HepG2 (cell line): ENCODE measurements around the gene SPACDR. TPM values are rescaled to one million over a fixed set of nuclear protein-coding genes. Genes with fewer than 3 reads are reported as not detected.
A peak's percentile ranks its signal among the peaks of the same experiment; 100 is the strongest.

Experiments
- ASH2L ChIP-seq: fragments of 300-600, 200-600 bp; sonication (generic); IDR thresholded peaks from 2 replicates; pipeline ENCODE4 v1.7.0; 2017; ENCODE audit warnings: low read depth, mild to moderate bottlenecking, moderate library complexity, mixed read lengths, low read length; ENCODE audit not compliant: insufficient read length
- CHD2 ChIP-seq: IDR thresholded peaks from 2 replicates; pipeline ENCODE4 v1.6.1; 2011; ENCODE audit warnings: low read depth, low read length, improper control_type of control experiment
- DBP ChIP-seq: sonication (generic); formaldehyde crosslinking; IDR thresholded peaks from 2 replicates; pipeline ENCODE4 v1.4.0; 2020; ENCODE audit warnings: missing genetic modification reagents; ENCODE audit errors: not compliant biosample characterization
- MTF1 ChIP-seq: sonication (generic); formaldehyde crosslinking; IDR thresholded peaks from 2 replicates; pipeline ENCODE4 v1.5.0; 2020; ENCODE audit warnings: missing genetic modification reagents
- NR2F6 ChIP-seq, 2 experiments: IDR thresholded peaks; 2 replicates each; pipeline ENCODE4 v1.6.1; 2016; ENCODE audit warnings: antibody characterized with exemption in 1 of 2, mild to moderate bottlenecking in 1 of 2
- PCBP2 ChIP-seq: fragments of 200-400 bp; formaldehyde crosslinking; optimal IDR thresholded peaks from 2 replicates; pipeline ENCODE3; 2018; ENCODE audit warnings: low read length, low read depth; ENCODE audit not compliant: poor library complexity, severe bottlenecking
- SP140L ChIP-seq: sonication (generic); formaldehyde crosslinking; IDR thresholded peaks from 2 replicates; pipeline ENCODE4 v1.4.0; 2020; ENCODE audit warnings: missing genetic modification reagents, borderline replicate concordance
- SP5 ChIP-seq: IDR thresholded peaks from 2 replicates; pipeline ENCODE4 v1.6.1; 2016; ENCODE audit warnings: low read depth, borderline replicate concordance
- ZKSCAN5 ChIP-seq: sonication (generic); formaldehyde crosslinking; IDR thresholded peaks from 2 replicates; pipeline ENCODE4 v1.5.1; 2020; ENCODE audit warnings: mild to moderate bottlenecking, missing genetic modification reagents
- ZNF124 ChIP-seq: sonication (generic); formaldehyde crosslinking; IDR thresholded peaks from 2 replicates; pipeline ENCODE4 v1.4.0; 2020; ENCODE audit warnings: missing genetic modification reagents
- ZNF382 ChIP-seq: sonication (generic); formaldehyde crosslinking; IDR thresholded peaks from 2 replicates; pipeline ENCODE4 v1.5.0; 2020; ENCODE audit warnings: missing genetic modification reagents, mild to moderate bottlenecking, borderline replicate concordance
- ZNF556 ChIP-seq: sonication (generic); formaldehyde crosslinking; IDR thresholded peaks from 2 replicates; pipeline ENCODE4 v1.4.0; 2020; ENCODE audit warnings: mild to moderate bottlenecking, missing genetic modification reagents, borderline replicate concordance
- ZNF572 ChIP-seq: sonication (generic); formaldehyde crosslinking; IDR thresholded peaks from 2 replicates; pipeline ENCODE4 v1.5.1; 2020; ENCODE audit warnings: mild to moderate bottlenecking, missing genetic modification reagents
- ZNF678 ChIP-seq: sonication (generic); formaldehyde crosslinking; IDR thresholded peaks from 2 replicates; pipeline ENCODE4 v1.4.0; 2020; ENCODE audit warnings: mild to moderate bottlenecking, missing genetic modification reagents
- ZNF710 ChIP-seq: sonication (generic); formaldehyde crosslinking; IDR thresholded peaks from 2 replicates; pipeline ENCODE4 v1.5.0; 2020; ENCODE audit warnings: mild to moderate bottlenecking, missing genetic modification reagents, borderline replicate concordance
- ZNF879 ChIP-seq: sonication (generic); formaldehyde crosslinking; IDR thresholded peaks from 2 replicates; pipeline ENCODE4 v1.8.1; 2023; ENCODE audit warnings: missing genetic modification reagents
- polyA plus RNA-seq, 8 experiments: library from polyadenylated mRNA; depleted of rRNA in 3 of 8; stranded (reverse) in 7 of 8; unstranded in 1 of 8; fragments of >200 nt; fragmentation: Illumina TruSeq in 4 of 8; extraction: Trizol in 4 of 8; gene quantifications; 2 replicates each; pipeline versions ENCODE4 v1.2.1 to v1.2.3, GENCODE V29; 2011 to 2016; ENCODE audit warnings: low read depth in 4 of 8, missing spikeins in 1 of 8, mixed read lengths in 1 of 8; ENCODE audit not compliant: insufficient read depth in 1 of 8
- total RNA-seq, 5 experiments: library from RNA; depleted of rRNA; stranded (reverse); fragments of >200 nt; fragmentation: Illumina TruSeq; extraction: Trizol; gene quantifications; 2 replicates each; pipeline ENCODE4 v1.2.3, GENCODE V29; 2016; ENCODE audit warnings: low read depth in 1 of 5
- TF ChIP-seq, protein P1 (sequence below): sonication (generic); formaldehyde crosslinking; IDR thresholded peaks from 2 replicates; pipeline ENCODE4 v1.8.1; 2023; ENCODE audit warnings: missing genetic modification reagents, inconsistent platforms, borderline replicate concordance
- TF ChIP-seq, protein P2 (sequence below): sonication (generic); formaldehyde crosslinking; IDR thresholded peaks from 2 replicates; pipeline ENCODE4 v1.5.1; 2020; ENCODE audit warnings: missing genetic modification reagents, mild to moderate bottlenecking, borderline replicate concordance
- TF ChIP-seq, protein P3 (sequence below): sonication (generic); formaldehyde crosslinking; IDR thresholded peaks from 2 replicates; pipeline ENCODE4 v1.4.0; 2020; ENCODE audit warnings: missing genetic modification reagents

SPACDR gene
- total and polyA plus RNA-seq, 2 of the 13 experiments (the other 11 are each of a cell fraction or from before 2014, with no cell fraction given) = 0.41 TPM; not detected in 1

GRCh38 chr7:100428199-100428966, 35.7 kb downstream of the SPACDR start, which contains the start of gene ZCWPW1 (continued):
- TF ChIP-seq ZNF572 (CRISPR knock-in tag) = no peak; the same call in 1 of the 2 replicates
- TF ChIP-seq, protein P1, sequence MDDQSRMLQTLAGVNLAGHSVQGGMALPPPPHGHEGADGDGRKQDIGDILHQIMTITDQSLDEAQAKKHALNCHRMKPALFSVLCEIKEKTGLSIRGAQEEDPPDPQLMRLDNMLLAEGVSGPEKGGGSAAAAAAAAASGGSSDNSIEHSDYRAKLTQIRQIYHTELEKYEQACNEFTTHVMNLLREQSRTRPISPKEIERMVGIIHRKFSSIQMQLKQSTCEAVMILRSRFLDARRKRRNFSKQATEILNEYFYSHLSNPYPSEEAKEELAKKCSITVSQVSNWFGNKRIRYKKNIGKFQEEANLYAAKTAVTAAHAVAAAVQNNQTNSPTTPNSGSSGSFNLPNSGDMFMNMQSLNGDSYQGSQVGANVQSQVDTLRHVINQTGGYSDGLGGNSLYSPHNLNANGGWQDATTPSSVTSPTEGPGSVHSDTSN (CRISPR knock-in tag) = no peak
- TF ChIP-seq ASH2L = peak; percentile 74
- TF ChIP-seq ZNF124 (CRISPR knock-in tag) = no peak
- peak; percentile 25; the same call in 1 of the 2 replicates for TF ChIP-seq ZNF710 (CRISPR knock-in tag)
- 0 out of 2 replicates have a peak, but pooled peaks have one; percentile 56 for TF ChIP-seq ZKSCAN5 (CRISPR knock-in tag)
- TF ChIP-seq ZNF678 (CRISPR knock-in tag) = no peak; the same call in 1 of the 2 replicates
- peak; percentile 85; the same call in 1 of the 2 replicates for TF ChIP-seq ZNF556 (CRISPR knock-in tag)
- no peak for TF ChIP-seq PCBP2
- peak; percentile 37; the same call in 1 of the 2 replicates for TF ChIP-seq CHD2
- no peak for TF ChIP-seq NR2F6 (IDR thresholded peaks at IDR 0.05)
- peak; percentile 61; the same call in 1 of the 2 replicates for TF ChIP-seq NR2F6 (CRISPR knock-in tag; IDR thresholded peaks at IDR 0.05)
- TF ChIP-seq, protein P2, sequence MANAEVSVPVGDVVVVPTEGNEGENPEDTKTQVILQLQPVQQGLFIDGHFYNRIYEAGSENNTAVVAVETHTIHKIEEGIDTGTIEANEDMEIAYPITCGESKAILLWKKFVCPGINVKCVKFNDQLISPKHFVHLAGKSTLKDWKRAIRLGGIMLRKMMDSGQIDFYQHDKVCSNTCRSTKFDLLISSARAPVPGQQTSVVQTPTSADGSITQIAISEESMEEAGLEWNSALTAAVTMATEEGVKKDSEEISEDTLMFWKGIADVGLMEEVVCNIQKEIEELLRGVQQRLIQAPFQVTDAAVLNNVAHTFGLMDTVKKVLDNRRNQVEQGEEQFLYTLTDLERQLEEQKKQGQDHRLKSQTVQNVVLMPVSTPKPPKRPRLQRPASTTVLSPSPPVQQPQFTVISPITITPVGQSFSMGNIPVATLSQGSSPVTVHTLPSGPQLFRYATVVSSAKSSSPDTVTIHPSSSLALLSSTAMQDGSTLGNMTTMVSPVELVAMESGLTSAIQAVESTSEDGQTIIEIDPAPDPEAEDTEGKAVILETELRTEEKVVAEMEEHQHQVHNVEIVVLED = peak; percentile 84
- no peak for TF ChIP-seq ZNF382 (CRISPR knock-in tag)
- TF ChIP-seq, protein P3, sequence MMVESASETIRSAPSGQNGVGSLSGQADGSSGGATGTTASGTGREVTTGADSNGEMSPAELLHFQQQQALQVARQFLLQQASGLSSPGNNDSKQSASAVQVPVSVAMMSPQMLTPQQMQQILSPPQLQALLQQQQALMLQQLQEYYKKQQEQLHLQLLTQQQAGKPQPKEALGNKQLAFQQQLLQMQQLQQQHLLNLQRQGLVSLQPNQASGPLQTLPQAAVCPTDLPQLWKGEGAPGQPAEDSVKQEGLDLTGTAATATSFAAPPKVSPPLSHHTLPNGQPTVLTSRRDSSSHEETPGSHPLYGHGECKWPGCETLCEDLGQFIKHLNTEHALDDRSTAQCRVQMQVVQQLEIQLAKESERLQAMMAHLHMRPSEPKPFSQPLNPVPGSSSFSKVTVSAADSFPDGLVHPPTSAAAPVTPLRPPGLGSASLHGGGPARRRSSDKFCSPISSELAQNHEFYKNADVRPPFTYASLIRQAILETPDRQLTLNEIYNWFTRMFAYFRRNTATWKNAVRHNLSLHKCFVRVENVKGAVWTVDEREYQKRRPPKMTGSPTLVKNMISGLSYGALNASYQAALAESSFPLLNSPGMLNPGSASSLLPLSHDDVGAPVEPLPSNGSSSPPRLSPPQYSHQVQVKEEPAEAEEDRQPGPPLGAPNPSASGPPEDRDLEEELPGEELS (CRISPR knock-in tag) = peak; percentile 23
- peak; percentile 94 for TF ChIP-seq ZNF879 (CRISPR knock-in tag)
- peak; percentile 88 for TF ChIP-seq DBP
- TF ChIP-seq MTF1 = 0 out of 2 replicates have a peak, but pooled peaks have one; percentile 57
- peak; percentile 93 for TF ChIP-seq SP5 (CRISPR knock-in tag)
- no peak for TF ChIP-seq SP140L (CRISPR knock-in tag)
